B cell (primary cell): ENCODE results near the gene LLPH.

Experiments
- EZH2 ChIP-seq: IDR thresholded peaks from 2 replicates; pipeline ENCODE4 v1.6.1; 2012; ENCODE audit warnings: borderline replicate concordance, low read depth, mild to moderate bottlenecking, moderate library complexity, low read length; ENCODE audit not compliant: insufficient read depth, poor library complexity, severe bottlenecking
- TF ChIP-seq, protein P1 (sequence below): fragments of 200-600 bp; IDR thresholded peaks from one replicate; pipeline ENCODE4 v1.8.0; 2022; ENCODE audit warnings: antibody characterized with exemption, mild to moderate bottlenecking

DNA sequence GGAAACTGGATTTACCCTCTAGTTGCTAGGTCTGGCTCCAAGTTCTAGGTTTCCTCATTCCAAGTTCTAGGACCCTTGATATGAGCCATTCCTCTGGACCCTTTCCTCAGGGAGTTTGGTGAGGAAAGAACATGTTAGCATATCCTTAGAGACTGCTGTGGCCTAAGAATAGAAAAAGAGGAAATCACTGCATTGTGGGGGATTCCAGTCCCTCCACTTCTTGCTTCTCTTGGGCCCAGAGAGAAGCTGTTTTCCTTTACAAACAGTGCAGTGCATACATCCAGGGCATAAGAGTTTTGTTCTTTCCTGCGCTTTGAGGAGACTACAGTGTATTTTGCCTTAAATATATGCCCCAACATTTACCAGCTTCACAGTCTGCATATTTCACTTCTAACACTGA, 59.0 kb downstream of the LLPH start:
- TF ChIP-seq, protein P1, sequence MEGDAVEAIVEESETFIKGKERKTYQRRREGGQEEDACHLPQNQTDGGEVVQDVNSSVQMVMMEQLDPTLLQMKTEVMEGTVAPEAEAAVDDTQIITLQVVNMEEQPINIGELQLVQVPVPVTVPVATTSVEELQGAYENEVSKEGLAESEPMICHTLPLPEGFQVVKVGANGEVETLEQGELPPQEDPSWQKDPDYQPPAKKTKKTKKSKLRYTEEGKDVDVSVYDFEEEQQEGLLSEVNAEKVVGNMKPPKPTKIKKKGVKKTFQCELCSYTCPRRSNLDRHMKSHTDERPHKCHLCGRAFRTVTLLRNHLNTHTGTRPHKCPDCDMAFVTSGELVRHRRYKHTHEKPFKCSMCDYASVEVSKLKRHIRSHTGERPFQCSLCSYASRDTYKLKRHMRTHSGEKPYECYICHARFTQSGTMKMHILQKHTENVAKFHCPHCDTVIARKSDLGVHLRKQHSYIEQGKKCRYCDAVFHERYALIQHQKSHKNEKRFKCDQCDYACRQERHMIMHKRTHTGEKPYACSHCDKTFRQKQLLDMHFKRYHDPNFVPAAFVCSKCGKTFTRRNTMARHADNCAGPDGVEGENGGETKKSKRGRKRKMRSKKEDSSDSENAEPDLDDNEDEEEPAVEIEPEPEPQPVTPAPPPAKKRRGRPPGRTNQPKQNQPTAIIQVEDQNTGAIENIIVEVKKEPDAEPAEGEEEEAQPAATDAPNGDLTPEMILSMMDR, result no peak
- TF ChIP-seq EZH2, result no peak
